Measurements from ENCODE around the gene GUCY1B1. TPM values are rescaled to one million over a fixed set of nuclear protein-coding genes. Genes with fewer than 3 reads are reported as not detected.

Gene GUCY1B1
- polyA plus RNA-seq, 3 donors = 4.2 to 10.3 (median 5.1) TPM

DNA sequence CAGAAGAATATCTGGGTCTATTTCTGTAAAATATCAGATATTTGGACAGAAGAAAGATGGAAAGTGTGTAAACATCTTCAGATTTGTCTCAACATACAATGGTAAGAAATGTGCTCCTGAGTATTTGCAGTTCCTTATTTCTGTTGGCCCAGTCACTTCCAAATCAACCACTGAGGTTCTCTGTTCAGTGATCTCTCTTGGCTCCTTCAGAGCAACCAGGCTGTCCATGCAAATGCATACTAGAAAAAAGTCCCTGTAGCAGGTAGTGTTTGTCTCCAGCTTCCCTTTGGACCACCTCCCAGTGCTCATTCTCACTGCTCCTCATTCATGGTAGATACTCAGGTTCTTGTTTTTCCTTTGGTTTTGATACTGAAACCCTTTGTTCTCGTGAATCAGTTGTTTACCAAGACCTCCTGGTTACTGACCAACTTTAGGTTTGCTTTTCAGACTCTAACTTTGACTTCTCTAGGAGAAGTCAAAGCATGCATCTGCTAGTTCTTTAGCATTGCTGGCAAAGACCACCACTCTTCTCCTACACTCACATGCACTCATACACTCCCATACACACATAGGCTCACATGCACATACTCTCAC, 78.5 kb downstream of the GUCY1B1 start:
- 69 to 80% (median 72%) methylated on average over 1 of the region's 1 CpG for WGBS, 3 donors

DNA sequence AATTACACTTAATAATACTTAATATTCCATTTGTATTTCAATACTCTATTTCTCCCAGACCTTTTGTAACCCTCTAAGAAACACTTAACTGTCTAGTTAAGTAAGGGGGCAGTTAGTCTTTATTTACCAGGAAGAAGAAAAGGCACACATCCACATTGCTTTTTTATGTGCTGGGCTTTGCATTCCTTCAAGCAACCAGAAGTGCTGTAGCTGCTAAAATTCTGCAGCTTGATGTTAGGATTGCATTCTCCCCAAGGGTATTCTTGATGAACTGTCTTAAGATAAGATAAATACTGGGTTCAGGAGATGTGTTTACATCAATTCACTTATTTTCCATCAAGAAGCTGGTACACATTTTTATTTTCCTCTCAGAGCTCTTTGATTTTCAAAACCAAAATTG, 83.3 kb downstream of the GUCY1B1 start:
- H3K27ac ChIP-seq (ENCODE audit: low read depth, low read length) = no peak overlapping the region

More for the DNA sequence above, 78.5 kb downstream of the GUCY1B1 start:
- H3K27ac ChIP-seq (ENCODE audit: low read depth, low read length) = no peak overlapping the region

DNA sequence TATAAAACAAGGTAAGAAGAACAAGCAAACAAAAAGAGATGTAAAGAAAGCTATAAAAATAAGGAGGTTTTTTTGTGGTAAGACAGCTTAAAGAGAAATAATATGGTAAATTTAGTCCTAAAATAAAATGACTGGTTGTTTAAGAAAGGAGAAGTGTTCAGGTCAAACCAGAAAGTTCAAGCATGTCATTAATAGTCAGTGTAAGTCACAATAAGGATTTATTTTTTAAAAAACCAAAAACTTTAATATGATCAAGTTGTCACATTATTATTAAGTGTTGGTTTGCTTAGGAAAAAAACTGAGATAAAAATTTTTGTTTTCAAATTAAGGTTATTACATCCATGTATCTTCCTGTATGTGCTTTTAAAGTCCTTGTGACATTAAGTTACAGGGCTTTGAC, 88.1 kb downstream of the GUCY1B1 start:
- H3K27ac ChIP-seq (ENCODE audit: low read depth, low read length) = no peak overlapping the region

DNA sequence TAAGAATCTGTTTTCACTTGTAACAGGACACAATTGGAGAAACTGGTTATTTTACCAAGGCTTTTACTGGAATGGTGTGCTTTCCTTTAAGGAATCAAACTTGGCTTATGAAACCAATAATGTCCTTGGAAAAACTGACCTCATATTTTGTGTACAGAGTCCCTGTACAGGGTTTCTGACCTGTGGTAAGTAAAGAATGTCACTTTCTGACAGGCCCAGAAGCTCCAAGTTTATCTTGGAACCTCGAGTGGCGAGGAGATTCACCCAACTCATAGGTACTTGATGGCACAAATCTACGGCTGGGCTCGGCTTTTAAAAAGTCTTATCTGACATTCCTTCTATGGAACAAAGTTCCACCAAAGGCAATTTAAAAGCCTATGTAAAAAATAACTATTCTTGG, 90.2 kb downstream of the GUCY1B1 start:
- H3K27ac ChIP-seq (ENCODE audit: low read depth, low read length) = no peak overlapping the region
- WGBS, 3 donors = 66 to 87% (median 84%) methylated on average over 4 of the region's 4 CpGs

DNA sequence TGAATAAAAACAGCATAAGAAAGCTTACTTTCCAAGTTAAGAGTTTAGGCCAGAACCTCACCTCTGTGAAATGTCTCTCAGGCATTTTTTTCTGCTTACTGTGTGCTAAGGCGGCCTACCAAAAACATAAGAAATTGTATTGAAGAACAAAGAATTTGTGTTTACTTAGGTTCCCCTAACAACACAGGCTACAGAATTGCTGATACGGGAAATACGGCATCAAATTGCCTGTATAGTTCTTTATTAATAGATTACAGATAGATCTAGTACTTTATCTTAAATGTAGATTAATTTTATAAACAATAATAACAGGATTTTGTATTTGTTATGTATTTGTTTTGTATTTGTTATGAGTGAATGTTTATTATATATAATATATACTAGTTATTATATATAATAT, 94.4 kb downstream of the GUCY1B1 start:
- WGBS, 3 donors = 92 to 97% (median 95%) methylated on average over 3 of the region's 3 CpGs
- H3K27ac ChIP-seq (ENCODE audit: low read depth, low read length) = no peak overlapping the region

DNA sequence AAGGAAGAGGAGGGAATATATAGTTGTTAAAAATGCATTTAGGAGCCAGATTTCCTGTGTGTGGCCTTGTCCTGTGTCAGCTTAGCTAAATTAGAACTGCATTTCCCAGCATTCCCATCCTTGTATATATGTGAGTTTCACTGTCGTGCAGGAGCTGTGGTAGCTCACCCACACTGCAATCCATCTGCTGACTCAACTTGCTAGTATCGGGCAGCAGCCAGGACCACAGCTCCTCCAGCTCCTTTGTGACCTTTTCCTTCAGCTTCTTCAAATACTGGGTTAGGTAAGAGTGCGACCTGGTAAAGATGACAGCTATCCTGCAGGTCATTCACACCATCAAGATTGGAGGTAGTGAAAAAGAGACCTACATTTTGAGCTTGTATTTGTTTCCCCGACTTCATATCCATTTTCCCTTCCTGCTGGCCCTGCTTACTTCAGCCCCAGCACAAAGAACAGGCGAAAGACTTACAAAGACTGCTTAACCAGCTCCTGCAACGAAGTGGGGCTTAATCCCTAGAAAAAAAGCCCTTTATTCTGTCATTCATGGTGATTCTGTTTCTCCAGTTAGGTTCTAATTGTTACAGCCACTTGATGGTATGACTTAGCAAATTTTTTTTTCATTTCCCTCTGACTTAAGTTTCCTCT, 95.9 kb downstream of the GUCY1B1 start:
- 63 to 66% (median 66%) methylated on average over 6 of the region's 6 CpGs for WGBS, 3 donors
- no peak overlapping the region for H3K27ac ChIP-seq (ENCODE audit: low read depth, low read length)

DNA sequence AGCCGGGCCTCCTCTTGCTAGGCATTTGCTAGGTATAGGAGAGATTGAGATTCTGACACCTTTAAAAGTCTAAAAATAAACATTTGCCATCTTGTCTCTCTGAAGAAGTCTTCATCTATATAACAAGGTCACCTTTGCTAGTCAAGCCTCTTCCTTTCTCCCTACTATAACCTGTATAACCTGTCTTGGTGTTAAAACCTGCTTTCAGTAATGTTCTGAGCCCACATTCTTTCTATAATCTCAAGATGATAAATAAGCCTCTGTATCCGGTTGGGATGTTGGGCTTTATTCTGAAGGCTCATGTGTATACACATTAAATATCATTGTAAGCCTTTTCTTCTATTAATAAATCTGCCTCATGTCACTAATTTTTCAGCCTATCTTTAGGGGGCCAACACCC, 97.1 kb downstream of the GUCY1B1 start:
- 49 to 79% (median 70%) methylated on average over 2 of the region's 2 CpGs for WGBS, 3 donors
- H3K27ac ChIP-seq (ENCODE audit: low read depth, low read length) = no peak overlapping the region

Other genes starting within 250 kb of the GUCY1B1 start
- gene GUCY1A1, start 92.2 kb upstream of the GUCY1B1 start, polyA plus RNA-seq = 1 to 10 TPM; 4.1 to 6.1 (median 6.1) TPM
- gene ASIC5, start 107.3 kb downstream of the GUCY1B1 start, polyA plus RNA-seq = not detected
- gene TDO2, start 144.7 kb downstream of the GUCY1B1 start, polyA plus RNA-seq = under 1 TPM in 2 of 3 donors, not detected in 1; 0.32 to 0.61 TPM
- gene CTSO, start 194.8 kb downstream of the GUCY1B1 start, polyA plus RNA-seq = 10 to 100 TPM in 2 of 3 donors, 1 to 10 TPM in 1; 6.7 to 14.8 (median 10.3) TPM

Measured in adipose tissue (tissue), 3 donors.